KMS-11 (cell line): ENCODE data around the gene CDH4.

Experiments used
- H2AFZ ChIP-seq: fragments of 200-600 bp; sonication (generic); 2 replicates; pipeline ENCODE4 v1.6.1; 2016; ENCODE audit warnings: antibody characterized with exemption, mixed run types, low read depth
- H3K27ac ChIP-seq: fragments of 200-600 bp; sonication (generic); 2 replicates; pipeline ENCODE4 v1.6.1; 2016; ENCODE audit warnings: mild to moderate bottlenecking, mixed run types
- H3K27me3 ChIP-seq: fragments of 200-600 bp; sonication (generic); 2 replicates; pipeline ENCODE4 v1.6.1; 2017; ENCODE audit warnings: mild to moderate bottlenecking, low read depth, mixed run types, moderate library complexity; ENCODE audit not compliant: insufficient read depth
- H3K36me3 ChIP-seq: fragments of 200-600 bp; sonication (generic); 2 replicates; pipeline ENCODE4 v1.6.1; 2017; ENCODE audit warnings: mild to moderate bottlenecking, mixed run types; ENCODE audit not compliant: insufficient read depth
- H3K4me1 ChIP-seq: fragments of 200-600 bp; sonication (generic); 2 replicates; pipeline ENCODE4 v1.6.1; 2016; ENCODE audit warnings: mild to moderate bottlenecking, low read depth, mixed run types; ENCODE audit not compliant: poor library complexity, severe bottlenecking
- H3K4me2 ChIP-seq: fragments of 200-600 bp; sonication (generic); 2 replicates; pipeline ENCODE4 v1.7.0; 2016; ENCODE audit warnings: mild to moderate bottlenecking, mixed run types
- H3K4me3 ChIP-seq: fragments of 200-600 bp; sonication (generic); IDR thresholded peaks from 2 replicates; pipeline ENCODE4 v1.6.1; 2017; ENCODE audit warnings: low read depth, low read length, mixed read lengths; ENCODE audit not compliant: insufficient read depth
- H3K79me2 ChIP-seq: fragments of 200-600 bp; sonication (generic); 2 replicates; pipeline ENCODE4 v1.6.1; 2016; ENCODE audit warnings: low read depth, mixed run types; ENCODE audit not compliant: insufficient read depth
- H3K9ac ChIP-seq: fragments of 200-600 bp; sonication (generic); 2 replicates; pipeline ENCODE4 v1.6.1; 2016; ENCODE audit warnings: mild to moderate bottlenecking, mixed run types
- H4K20me1 ChIP-seq: fragments of 200-600 bp; sonication (generic); 2 replicates; pipeline ENCODE4 v1.6.1; 2016; ENCODE audit warnings: mild to moderate bottlenecking, mixed run types; ENCODE audit not compliant: insufficient read depth
- TF ChIP-seq, protein P1 (sequence below): fragments of 200-600 bp; sonication (generic); conservative IDR thresholded peaks from 2 replicates; pipeline ENCODE4 v1.6.1; 2017; ENCODE audit warnings: low read depth, mild to moderate bottlenecking, antibody characterized with exemption, low read length, moderate library complexity, mixed read lengths

The CDH4 gene

DNA sequence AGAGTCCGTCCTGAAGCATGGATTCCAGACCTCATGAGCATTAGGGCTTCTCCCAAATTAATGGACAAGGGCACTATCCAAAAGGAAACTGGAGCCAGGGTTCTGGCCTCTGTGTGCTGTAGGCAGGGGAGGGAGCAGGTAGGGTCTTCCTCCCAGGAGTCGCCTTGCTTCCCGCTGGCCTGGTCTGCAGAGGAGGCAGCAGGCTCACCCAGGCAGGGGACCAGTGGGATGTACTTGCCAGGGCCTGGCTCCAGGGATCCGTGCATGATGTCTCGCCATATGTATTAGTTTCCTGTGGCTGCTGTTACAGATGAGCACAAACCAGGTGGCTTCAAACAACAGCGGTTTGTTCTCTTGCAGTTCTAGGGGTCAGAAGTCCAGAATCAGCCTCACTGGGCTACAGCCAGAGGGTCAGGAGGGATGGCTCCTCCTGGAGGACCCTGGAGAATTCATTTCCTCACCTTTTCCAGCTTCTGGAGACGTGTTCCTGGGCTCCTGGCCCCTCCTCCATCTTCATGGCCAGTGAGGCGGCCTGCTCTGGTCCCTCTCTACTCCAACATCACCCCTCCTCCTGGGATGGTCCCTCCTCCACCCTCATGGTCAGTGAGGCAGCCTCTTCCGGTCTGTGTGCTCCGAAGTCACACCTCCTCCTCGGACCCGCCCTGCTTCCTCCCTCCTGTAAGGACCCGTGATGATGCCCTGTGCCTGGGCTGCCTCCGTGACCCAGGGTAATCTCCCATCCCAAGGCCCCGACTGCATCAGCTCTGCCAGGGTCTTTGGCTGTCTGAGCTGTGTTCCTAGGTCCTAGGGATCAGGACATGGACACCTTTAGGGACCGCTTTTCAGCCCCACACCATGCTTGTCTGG lies 329.1 kb downstream of the CDH4 start:
- H3K9ac ChIP-seq, result no peak overlapping the region
- H3K4me1 ChIP-seq, result no peaks in the 10 kb centered on the region
- no peak overlapping the region for H3K4me3 ChIP-seq
- H2AFZ ChIP-seq, result no peak overlapping the region
- TF ChIP-seq, protein P1, sequence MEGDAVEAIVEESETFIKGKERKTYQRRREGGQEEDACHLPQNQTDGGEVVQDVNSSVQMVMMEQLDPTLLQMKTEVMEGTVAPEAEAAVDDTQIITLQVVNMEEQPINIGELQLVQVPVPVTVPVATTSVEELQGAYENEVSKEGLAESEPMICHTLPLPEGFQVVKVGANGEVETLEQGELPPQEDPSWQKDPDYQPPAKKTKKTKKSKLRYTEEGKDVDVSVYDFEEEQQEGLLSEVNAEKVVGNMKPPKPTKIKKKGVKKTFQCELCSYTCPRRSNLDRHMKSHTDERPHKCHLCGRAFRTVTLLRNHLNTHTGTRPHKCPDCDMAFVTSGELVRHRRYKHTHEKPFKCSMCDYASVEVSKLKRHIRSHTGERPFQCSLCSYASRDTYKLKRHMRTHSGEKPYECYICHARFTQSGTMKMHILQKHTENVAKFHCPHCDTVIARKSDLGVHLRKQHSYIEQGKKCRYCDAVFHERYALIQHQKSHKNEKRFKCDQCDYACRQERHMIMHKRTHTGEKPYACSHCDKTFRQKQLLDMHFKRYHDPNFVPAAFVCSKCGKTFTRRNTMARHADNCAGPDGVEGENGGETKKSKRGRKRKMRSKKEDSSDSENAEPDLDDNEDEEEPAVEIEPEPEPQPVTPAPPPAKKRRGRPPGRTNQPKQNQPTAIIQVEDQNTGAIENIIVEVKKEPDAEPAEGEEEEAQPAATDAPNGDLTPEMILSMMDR, result no peak
- H3K4me2 ChIP-seq, result no peak overlapping the region
- H3K79me2 ChIP-seq, result no peaks in the 10 kb centered on the region
- no peaks in the 10 kb centered on the region; the same call in none of the 2 replicates for H3K27me3 ChIP-seq
- no peaks in the 10 kb centered on the region for H4K20me1 ChIP-seq
- no peak overlapping the region for H3K27ac ChIP-seq
- H3K36me3 ChIP-seq, result no peaks in the 10 kb centered on the region

DNA sequence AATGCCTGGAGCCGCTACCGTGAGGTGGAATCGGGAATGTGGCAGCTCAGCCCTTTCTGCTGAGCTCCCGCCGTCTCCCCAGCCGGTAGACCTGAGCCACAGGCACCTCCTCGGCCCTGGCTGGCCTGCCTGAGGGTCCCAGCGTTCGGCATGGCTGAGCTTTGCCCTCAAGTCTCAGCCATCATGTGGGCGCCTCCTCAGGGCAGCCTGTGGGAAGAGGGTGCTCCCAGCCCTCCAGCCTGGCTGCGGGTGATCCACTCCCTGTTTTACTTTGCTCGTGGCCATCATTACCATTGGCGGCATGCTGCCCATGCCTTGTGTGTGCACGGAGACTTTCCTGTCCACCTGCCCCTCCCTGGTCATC lies 329.7 kb downstream of the CDH4 start:
- Histone ChIP-seq H3K79me2 (no peaks in the 10 kb centered on the region), H2AFZ (no peak overlapping the region)

DNA sequence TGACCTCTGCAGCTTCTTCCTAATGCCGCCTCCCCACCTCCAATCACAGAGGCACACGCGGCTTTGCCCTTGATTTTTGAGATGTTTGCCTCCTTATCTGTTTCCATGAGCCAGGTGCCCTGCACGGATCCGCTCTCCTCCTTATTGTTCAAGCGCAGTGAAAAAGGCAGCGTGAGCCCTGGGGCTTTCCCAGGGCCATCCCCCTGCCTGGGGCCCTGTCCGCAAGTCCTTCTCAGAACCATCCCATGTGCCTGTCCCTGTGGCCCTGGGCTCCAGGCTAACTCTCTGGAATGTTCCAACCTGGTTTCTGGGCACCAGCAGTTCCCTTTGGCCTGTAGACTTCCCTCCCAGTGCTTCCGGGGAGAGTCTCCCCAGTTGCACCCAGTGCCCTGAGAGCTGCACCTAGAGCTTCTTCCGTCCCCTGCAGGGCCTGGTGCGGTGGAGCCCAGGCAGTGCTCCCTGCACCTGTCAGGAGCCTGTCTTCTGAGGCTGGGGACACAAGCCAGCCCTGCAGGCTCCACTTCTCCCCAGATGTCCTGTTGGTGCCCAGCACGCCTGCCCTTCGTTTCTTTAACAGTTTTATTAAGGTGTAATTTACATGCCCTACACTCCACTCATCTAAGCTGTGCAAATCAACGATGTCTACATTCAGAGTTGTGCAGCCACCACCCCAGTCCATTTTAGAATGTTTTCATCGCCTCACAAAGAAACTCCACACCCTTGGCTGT lies 330.3 kb downstream of the CDH4 start:
- TF ChIP-seq, protein P1, result no peak
- H3K9ac ChIP-seq, result no peak overlapping the region
- H3K4me1 ChIP-seq, result no peaks in the 10 kb centered on the region

More for the DNA sequence above, 329.7 kb downstream of the CDH4 start:
- Histone ChIP-seq H3K9ac (no peak overlapping the region), H3K4me3 (no peak overlapping the region), H4K20me1 (no peaks in the 10 kb centered on the region), H3K27me3 (no peaks in the 10 kb centered on the region; the same call in none of the 2 replicates), H3K36me3 (no peaks in the 10 kb centered on the region), H3K4me1 (no peaks in the 10 kb centered on the region), H3K4me2 (no peak overlapping the region), H3K27ac (no peak overlapping the region)
- TF ChIP-seq, protein P1, result no peak

DNA sequence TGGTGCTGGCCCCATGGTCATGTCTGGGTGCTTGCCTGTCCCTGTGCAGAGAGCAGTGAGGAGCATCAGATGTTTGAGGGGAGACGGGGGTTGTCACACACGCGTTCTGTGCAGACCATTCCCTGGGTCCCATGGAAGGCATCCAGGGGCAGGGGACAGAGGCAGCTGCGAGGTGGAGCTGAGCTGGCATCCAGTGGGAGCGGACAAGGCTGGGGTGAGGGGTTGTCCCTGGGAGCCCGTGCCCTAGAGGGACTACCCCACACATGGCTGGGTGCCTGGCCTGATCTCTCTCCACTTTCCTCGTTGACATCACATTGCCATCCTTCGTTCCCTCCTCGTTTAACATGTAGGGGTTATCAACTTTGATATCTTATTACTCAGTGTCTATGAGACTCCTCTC lies 331.3 kb downstream of the CDH4 start:
- no peaks in the 10 kb centered on the region; the same call in none of the 2 replicates for H3K27me3 ChIP-seq

More for the DNA sequence above, 330.3 kb downstream of the CDH4 start:
- Histone ChIP-seq H3K4me3 (no peak overlapping the region), H3K79me2 (no peaks in the 10 kb centered on the region), H3K27me3 (no peaks in the 10 kb centered on the region; the same call in none of the 2 replicates), H3K36me3 (no peaks in the 10 kb centered on the region), H3K4me2 (no peak overlapping the region), H4K20me1 (no peaks in the 10 kb centered on the region), H3K27ac (no peak overlapping the region), H2AFZ (no peak overlapping the region)

More for the DNA sequence above, 331.3 kb downstream of the CDH4 start:
- H3K4me2 ChIP-seq, result no peak overlapping the region
- no peak overlapping the region for H3K27ac ChIP-seq
- H3K4me3 ChIP-seq, result no peak overlapping the region
- H3K36me3 ChIP-seq, result no peaks in the 10 kb centered on the region
- no peak overlapping the region for H2AFZ ChIP-seq
- H3K79me2 ChIP-seq, result no peaks in the 10 kb centered on the region
- no peaks in the 10 kb centered on the region for H4K20me1 ChIP-seq
- TF ChIP-seq, protein P1, result no peak
- H3K9ac ChIP-seq, result no peak overlapping the region
- no peaks in the 10 kb centered on the region for H3K4me1 ChIP-seq
